K562 (cell line): ENCODE data around the gene CAMK1D. TPM values are rescaled to one million over a fixed set of nuclear protein-coding genes. Genes with fewer than 3 reads are reported as not detected.

Experiments used
- ATAC-seq: fragments of 200-7000 bp; cut with Tn5 transposase; 3 replicates; pipeline ENCODE4 v1.9.1; 2020; ENCODE audit warnings: moderate library complexity
- BruUV-seq: library from RNA; stranded (reverse); fragments of 400-500 nt; replicated peaks from 2 replicates; lab custom pipeline; 2021; lab: Mats Ljungman, UMichigan
- CTCF ChIA-PET: fragments of 300-600 bp; formaldehyde crosslinking; extraction: SDS; loops from one replicate; lab custom pipeline; 2021; ENCODE audit warnings: low intra/inter-chr PET ratio; lab: Yijun Ruan, JAX
- POLR2A ChIA-PET: fragments of 300-600, 350-650 bp; sonication (Branson Sonifier 250); formaldehyde crosslinking; extraction: SDS; loops from one replicate; lab custom pipeline; 2021; ENCODE audit warnings: antibody characterized with exemption, inconsistent platforms; lab: Yijun Ruan, JAX
- DNase-seq, 4 experiments: peaks; one replicate each; pipeline versions ENCODE4 v3.0.0 to v3.0.0-alpha.2; 2011 to 2018; ENCODE audit warnings: low spot score in 3 of 4, mixed read lengths in 3 of 4; ENCODE audit errors: extremely low read depth in 1 of 4
- FAIRE-seq: peaks from 2 replicates; lab custom pipeline; 2011; peaks lifted over from hg19 to GRCh38; lab: Jason Lieb, UNC
- H2AFZ ChIP-seq: 2 replicates; pipeline ENCODE4 v1.6.0; 2011; ENCODE audit warnings: low read depth, low read length, control low read depth, inconsistent platforms
- H3K27ac ChIP-seq: fragments of 200-600 bp; 3 replicates; pipeline ENCODE4 v1.8.0; 2011; ENCODE audit warnings: low read depth, mild to moderate bottlenecking, control low read depth, inconsistent platforms, low read length, moderate library complexity, mixed read lengths; ENCODE audit errors: extremely low read depth
- H3K27me3 ChIP-seq, 2 experiments: fragments of 300-600 bp in 1 of 2; 2 replicates in 1 of 2; 3 replicates in 1 of 2; pipeline versions ENCODE4 v1.6.0 to v1.8.0; 2011; ENCODE audit warnings: inconsistent platforms in 2 of 2, low read length in 2 of 2, mild to moderate bottlenecking in 1 of 2, mixed read lengths in 1 of 2, moderate library complexity in 1 of 2; ENCODE audit not compliant: control insufficient read depth in 2 of 2, insufficient read depth in 2 of 2
- H3K36me3 ChIP-seq: fragments of 300-600 bp; 3 replicates; pipeline ENCODE4 v1.8.0; 2011; ENCODE audit warnings: mild to moderate bottlenecking, low read length, inconsistent platforms; ENCODE audit not compliant: control insufficient read depth, insufficient read depth
- H3K4me1 ChIP-seq, 2 experiments: fragments of 200-600 bp in 1 of 2; replicated peaks in 1 of 2; 2 replicates in 1 of 2; 3 replicates in 1 of 2; pipeline versions ENCODE4 v1.5.1 to v1.8.0; 2011; ENCODE audit warnings: inconsistent platforms in 2 of 2, low read length in 2 of 2, mild to moderate bottlenecking in 1 of 2, mixed read lengths in 1 of 2, moderate library complexity in 1 of 2; ENCODE audit not compliant: control insufficient read depth in 2 of 2, insufficient read depth in 2 of 2
- H3K4me2 ChIP-seq: 2 replicates; pipeline ENCODE4 v1.6.1; 2011; ENCODE audit warnings: low read length, control low read depth, inconsistent platforms, mixed read lengths; ENCODE audit not compliant: insufficient read depth
- H3K4me3 ChIP-seq: fragments of 200-600 bp; sonication (generic), shearing (Covaris generic); 2 replicates; pipeline ENCODE4 v1.5.1; 2016; ENCODE audit warnings: control low read depth, inconsistent platforms
- H3K79me2 ChIP-seq: fragments of 200-600 bp; 3 replicates; pipeline ENCODE4 v1.8.0; 2011; ENCODE audit warnings: low read length, inconsistent platforms; ENCODE audit not compliant: control insufficient read depth, insufficient read depth
- H3K9ac ChIP-seq, 2 experiments: 2 replicates each; pipeline versions ENCODE4 v1.6.0 to v1.6.1; 2011; ENCODE audit warnings: low read depth in 2 of 2, low read length in 2 of 2, control low read depth in 1 of 2, inconsistent platforms in 1 of 2, mild to moderate bottlenecking in 1 of 2, mixed read lengths in 1 of 2; ENCODE audit not compliant: insufficient read depth in 1 of 2
- H3K9me1 ChIP-seq: one replicate; pipeline ENCODE4 v1.6.0; 2011; ENCODE audit warnings: inconsistent platforms, mild to moderate bottlenecking, low read length, moderate library complexity; ENCODE audit not compliant: control insufficient read depth, insufficient read depth
- H3K9me3 ChIP-seq: replicated peaks from 2 replicates; pipeline ENCODE4 v1.5.1; 2011; ENCODE audit warnings: low read depth, low read length, inconsistent platforms; ENCODE audit not compliant: control insufficient read depth, insufficient read depth
- H4K20me1 ChIP-seq: replicated peaks from 2 replicates; pipeline ENCODE4 v1.6.1; 2011; ENCODE audit warnings: low read length, inconsistent platforms, mixed read lengths; ENCODE audit not compliant: control insufficient read depth, insufficient read depth
- C11orf30 ChIP-seq: fragments of 450-650 bp; IDR thresholded peaks from 2 replicates; pipeline ENCODE4 v1.6.1; 2016; ENCODE audit warnings: low read depth, mild to moderate bottlenecking
- EP400 ChIP-seq: fragments of 450-650 bp; IDR thresholded peaks from 2 replicates; pipeline ENCODE4 v1.6.1; 2017; ENCODE audit warnings: antibody characterized with exemption, mild to moderate bottlenecking, moderate library complexity
- FIP1L1 ChIP-seq: fragments of 200-400 bp; formaldehyde crosslinking; IDR thresholded peaks from 2 replicates; pipeline ENCODE4 v1.6.1; 2018; ENCODE audit warnings: mild to moderate bottlenecking, low read depth, low read length; ENCODE audit not compliant: poor library complexity, severe bottlenecking
- FOXK2 ChIP-seq, 2 experiments: fragments of 450-650 bp; IDR thresholded peaks in 1 of 2; conservative IDR thresholded peaks in 1 of 2; 2 replicates each; pipeline ENCODE4 v1.6.1; 2016; ENCODE audit warnings: low read depth in 2 of 2, mild to moderate bottlenecking in 1 of 2
- HMG20B ChIP-seq: fragments of 250-450 bp; sonication (Bioruptor Pico); IDR thresholded peaks from 2 replicates; pipeline ENCODE4 v1.5.0; 2021; ENCODE audit warnings: mild to moderate bottlenecking
- PPARD ChIP-seq: fragments of 250-450 bp; sonication (Bioruptor Pico); IDR thresholded peaks from 2 replicates; pipeline ENCODE4 v1.8.0; 2022; ENCODE audit warnings: inconsistent platforms, mild to moderate bottlenecking, moderate library complexity
- RAD51 ChIP-seq: fragments of 450-650 bp; IDR thresholded peaks from 2 replicates; pipeline ENCODE4 v1.7.1; 2016; ENCODE audit warnings: low read depth, mild to moderate bottlenecking, borderline replicate concordance
- SLC30A9 ChIP-seq: fragments of 250-450 bp; sonication (Bioruptor Pico); IDR thresholded peaks from 2 replicates; pipeline ENCODE4 v1.8.0; 2022; ENCODE audit warnings: mild to moderate bottlenecking, moderate library complexity
- SRSF9 ChIP-seq: fragments of 200-400 bp; formaldehyde crosslinking; IDR thresholded peaks from 2 replicates; pipeline ENCODE4 v1.6.1; 2017; ENCODE audit warnings: low read depth, low read length, borderline replicate concordance
- TAF15 ChIP-seq: fragments of 200-400 bp; formaldehyde crosslinking; IDR thresholded peaks from 2 replicates; pipeline ENCODE4 v1.6.1; 2017; ENCODE audit warnings: mild to moderate bottlenecking, low read depth, low read length, moderate library complexity
- WHSC1 ChIP-seq: IDR thresholded peaks from one replicate; pipeline ENCODE4 v1.6.1; 2012; ENCODE audit warnings: low read length, control low read depth, inconsistent platforms
- ZFP30 ChIP-seq: fragments of 250-450 bp; sonication (Bioruptor Pico); IDR thresholded peaks from 2 replicates; pipeline ENCODE4 v1.8.0; 2022; ENCODE audit warnings: moderate library complexity, mild to moderate bottlenecking, inconsistent platforms, borderline replicate concordance
- ZKSCAN8 ChIP-seq: fragments of 200-800 bp; sonication (Bioruptor generic); IDR thresholded peaks from 2 replicates; pipeline ENCODE4 v1.6.1; 2016; ENCODE audit warnings: missing genetic modification characterization, missing compliant biosample characterization
- ZNF224 ChIP-seq: sonication (generic); formaldehyde crosslinking; IDR thresholded peaks from 2 replicates; pipeline ENCODE4 v1.8.0; 2022; ENCODE audit warnings: mild to moderate bottlenecking, missing genetic modification reagents
- ZNF644 ChIP-seq: fragments of 200-800 bp; sonication (Bioruptor generic); IDR thresholded peaks from 2 replicates; pipeline ENCODE4 v1.6.1; 2016; ENCODE audit warnings: low read depth, missing genetic modification characterization, missing compliant biosample characterization
- ZSCAN32 ChIP-seq: fragments of 450-650 bp; formaldehyde crosslinking; IDR thresholded peaks from 2 replicates; pipeline ENCODE4 v1.4.0; 2020; ENCODE audit warnings: mild to moderate bottlenecking, moderate library complexity
- WGBS: fragments of 100-300 bp; shearing (Covaris generic); methylation state at CpG from one replicate; pipeline ENCODE4 v1.1.6; 2016; ENCODE audit warnings: low coverage, mixed read lengths; ENCODE audit not compliant: insufficient coverage; ENCODE audit errors: missing lambda C conversion rate; 5-methylcytosine and 5-hydroxymethylcytosine counted together
- in situ Hi-C: fragments of 300-500 bp; cut with MboI; formaldehyde crosslinking; loops from 4 replicates; pipeline ENCODE4 v1.15.0; 2018; ENCODE audit warnings: inconsistent platforms, mixed read lengths
- intact Hi-C: fragments of 100-400 bp; cut with micrococcal nuclease; formaldehyde crosslinking; loops from 2 replicates; pipeline ENCODE4 v1.14.2; 2022
- polyA plus RNA-seq, 8 experiments: library from polyadenylated mRNA; depleted of rRNA in 4 of 8; stranded (reverse) in 5 of 8; unstranded in 3 of 8; fragments of >200 nt; fragmentation: Nextera tagmentation in 2 of 8; fragmentation: Illumina TruSeq in 1 of 8; extraction: Ambion mirVana in 2 of 8; extraction: Trizol in 1 of 8; gene quantifications; 2 replicates each; pipeline versions ENCODE4 v1.2.1 to v1.2.3, GENCODE V29; 2011 to 2014; ENCODE audit warnings: inconsistent platforms in 1 of 8, missing spikeins in 1 of 8
- total RNA-seq, 7 experiments: library from RNA; depleted of rRNA in 6 of 7; stranded (reverse); fragments of >200 nt in 6 of 7; fragmentation: Illumina TruSeq in 2 of 7; extraction: Trizol in 2 of 7; gene quantifications; 2 replicates each; pipeline versions ENCODE4 v1.2.1 to v1.2.3, GENCODE V29; 2011 to 2021; ENCODE audit warnings: low replicate concordance in 1 of 7
- TF ChIP-seq, protein P1 (sequence below): sonication (generic); formaldehyde crosslinking; IDR thresholded peaks from 2 replicates; pipeline ENCODE4 v1.8.0; 2022; ENCODE audit warnings: mild to moderate bottlenecking, missing genetic modification reagents
- TF ChIP-seq, protein P2 (sequence below): sonication (generic); formaldehyde crosslinking; IDR thresholded peaks from 2 replicates; pipeline ENCODE4 v1.8.1; 2023; ENCODE audit warnings: mild to moderate bottlenecking, missing genetic modification reagents
- TF ChIP-seq, protein P3 (sequence below): fragments of 450-650 bp; formaldehyde crosslinking; IDR thresholded peaks from 2 replicates; pipeline ENCODE4 v1.4.0; 2020; ENCODE audit warnings: mild to moderate bottlenecking, moderate library complexity

CAMK1D gene
- total and polyA plus RNA-seq, 9 of the 15 experiments (the other 6 are each of a cell fraction or from before 2014, with no cell fraction given), result 0.12 to 0.24 (median 0.20) TPM; not detected in 5

DNA sequence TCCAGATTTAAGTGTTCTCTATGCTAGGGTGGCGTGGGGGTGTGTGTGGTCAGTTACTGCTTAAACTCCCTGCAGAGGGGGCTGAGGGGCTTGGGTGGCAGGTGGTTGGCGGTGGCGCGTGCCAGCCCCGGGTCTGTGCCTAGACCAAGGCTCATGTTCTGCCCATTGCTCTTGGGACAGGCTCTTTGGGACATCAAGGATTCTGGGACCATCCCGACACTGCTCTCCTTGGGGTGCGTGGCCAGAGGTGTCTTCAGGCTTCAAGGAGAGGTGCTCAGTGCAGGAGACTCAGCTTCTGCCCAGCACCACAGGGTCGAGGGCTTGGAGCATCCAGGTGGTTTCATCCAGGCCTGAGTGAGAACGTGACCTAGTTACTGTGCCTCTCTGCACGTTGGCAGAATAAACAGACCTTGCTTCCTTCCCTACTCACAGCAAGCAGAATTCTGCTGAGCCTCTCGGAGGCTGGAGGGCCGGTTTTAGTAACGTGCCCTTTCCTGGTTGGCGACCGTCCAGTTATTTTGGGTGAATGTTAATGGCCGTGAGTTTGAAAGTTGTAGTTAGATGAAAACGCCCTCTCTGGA, 39.9 kb downstream of the CAMK1D start:
- H3K79me2 ChIP-seq, result no peaks in the 10 kb centered on the region
- H3K9me1 ChIP-seq, result no peaks in the 10 kb centered on the region
- H3K4me3 ChIP-seq, result no peak overlapping the region
- H3K9ac ChIP-seq, result no peak overlapping the region
- no TSS peak for BruUV-seq
- intact Hi-C loops, result no loop called here
- TF ChIP-seq PPARD (CRISPR knock-in tag) (no peak), ZFP30 (no peak), SLC30A9 (no peak), C11orf30 (no peak), FIP1L1 (no peak), ZNF644 (tag) (no peak), HMG20B (no peak), ZNF224 (CRISPR knock-in tag) (no peak), ZSCAN32 (CRISPR knock-in tag) (no peak), RAD51 (no peak), SRSF9 (no peak), WHSC1 (no peak), FOXK2 (conservative IDR thresholded peaks at IDR 0.05 in 1 of 2, IDR thresholded peaks at IDR 0.05 in 1 of 2; ENCODE audit: low read depth in 2 of 2) (no peak), EP400 (no peak), ZKSCAN8 (CRISPR knock-in tag) (no peak), TAF15 (no peak)
- TF ChIP-seq, protein P1, sequence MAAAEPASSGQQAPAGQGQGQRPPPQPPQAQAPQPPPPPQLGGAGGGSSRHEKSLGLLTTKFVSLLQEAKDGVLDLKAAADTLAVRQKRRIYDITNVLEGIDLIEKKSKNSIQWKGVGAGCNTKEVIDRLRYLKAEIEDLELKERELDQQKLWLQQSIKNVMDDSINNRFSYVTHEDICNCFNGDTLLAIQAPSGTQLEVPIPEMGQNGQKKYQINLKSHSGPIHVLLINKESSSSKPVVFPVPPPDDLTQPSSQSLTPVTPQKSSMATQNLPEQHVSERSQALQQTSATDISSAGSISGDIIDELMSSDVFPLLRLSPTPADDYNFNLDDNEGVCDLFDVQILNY, result no peak
- TF ChIP-seq, protein P2, sequence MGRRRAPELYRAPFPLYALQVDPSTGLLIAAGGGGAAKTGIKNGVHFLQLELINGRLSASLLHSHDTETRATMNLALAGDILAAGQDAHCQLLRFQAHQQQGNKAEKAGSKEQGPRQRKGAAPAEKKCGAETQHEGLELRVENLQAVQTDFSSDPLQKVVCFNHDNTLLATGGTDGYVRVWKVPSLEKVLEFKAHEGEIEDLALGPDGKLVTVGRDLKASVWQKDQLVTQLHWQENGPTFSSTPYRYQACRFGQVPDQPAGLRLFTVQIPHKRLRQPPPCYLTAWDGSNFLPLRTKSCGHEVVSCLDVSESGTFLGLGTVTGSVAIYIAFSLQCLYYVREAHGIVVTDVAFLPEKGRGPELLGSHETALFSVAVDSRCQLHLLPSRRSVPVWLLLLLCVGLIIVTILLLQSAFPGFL (CRISPR knock-in tag), result no peak
- TF ChIP-seq, protein P3, sequence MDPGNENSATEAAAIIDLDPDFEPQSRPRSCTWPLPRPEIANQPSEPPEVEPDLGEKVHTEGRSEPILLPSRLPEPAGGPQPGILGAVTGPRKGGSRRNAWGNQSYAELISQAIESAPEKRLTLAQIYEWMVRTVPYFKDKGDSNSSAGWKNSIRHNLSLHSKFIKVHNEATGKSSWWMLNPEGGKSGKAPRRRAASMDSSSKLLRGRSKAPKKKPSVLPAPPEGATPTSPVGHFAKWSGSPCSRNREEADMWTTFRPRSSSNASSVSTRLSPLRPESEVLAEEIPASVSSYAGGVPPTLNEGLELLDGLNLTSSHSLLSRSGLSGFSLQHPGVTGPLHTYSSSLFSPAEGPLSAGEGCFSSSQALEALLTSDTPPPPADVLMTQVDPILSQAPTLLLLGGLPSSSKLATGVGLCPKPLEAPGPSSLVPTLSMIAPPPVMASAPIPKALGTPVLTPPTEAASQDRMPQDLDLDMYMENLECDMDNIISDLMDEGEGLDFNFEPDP (CRISPR knock-in tag), result no peak
- under 1% methylated on average over 17 of the region's 17 CpGs for WGBS
- peaks cover 23 to 49% of the 10 kb centered on the region in 2 experiments for H3K27me3 ChIP-seq
- H4K20me1 ChIP-seq, result no peaks in the 10 kb centered on the region
- in situ Hi-C loops, result no loop called here
- no peak overlapping the region for H3K4me2 ChIP-seq
- no peak for FAIRE-seq
- POLR2A ChIA-PET, result interaction anchor here (0.7 to 1.3 kb wide), 2 partner anchors 23 to 87 kb away, joined by 3 read pairs; no protein-coding TSS in a partner anchor
- ATAC-seq, result no peak
- no peak overlapping the region for H2AFZ ChIP-seq
- no peaks in the 10 kb centered on the region for H3K36me3 ChIP-seq
- H3K9me3 ChIP-seq, result peaks cover 2% of the 10 kb centered on the region; the same call in 1 of the 2 replicates
- DNase-seq, result no peak
- CTCF ChIA-PET, result no interaction called here
- no peak overlapping the region for H3K27ac ChIP-seq
- no peaks in the 10 kb centered on the region for H3K4me1 ChIP-seq
